B cell (primary cell): ENCODE results near the gene SLC22A17. TPM values are rescaled to one million over a fixed set of nuclear protein-coding genes. Genes with fewer than 3 reads are reported as not detected.

Experiments used
- ATAC-seq: fragments of 200-7000 bp; cut with Tn5 transposase; one replicate; pipeline ENCODE4 v1.10.0; 2021; ENCODE audit warnings: low read depth, mild to moderate bottlenecking, moderate number of reproducible peaks, moderate library complexity
- CTCF ChIA-PET: fragments of 350-600 bp; sonication (Branson Sonifier 250); formaldehyde crosslinking; loops from one replicate; lab custom pipeline; 2021; ENCODE audit warnings: antibody characterized with exemption, inconsistent platforms; lab: Charles Lee
- POLR2A ChIA-PET: fragments of 350-600 bp; sonication (Branson Sonifier 250); formaldehyde crosslinking; loops from one replicate; lab custom pipeline; 2021; ENCODE audit warnings: antibody characterized with exemption; lab: Charles Lee
- DNase-seq: peaks from one replicate; pipeline ENCODE4 v3.0.0; 2013
- H2AFZ ChIP-seq: 2 replicates; pipeline ENCODE4 v1.6.1; 2012; ENCODE audit warnings: mild to moderate bottlenecking, low read depth, low read length; ENCODE audit not compliant: insufficient read depth, poor library complexity, severe bottlenecking
- H3K27ac ChIP-seq, 2 donors: 1 replicate in 1 of 2; 2 replicates in 1 of 2; pipeline ENCODE4 v1.5.1; 2012 to 2013; ENCODE audit warnings: low read length in 2 of 2, mild to moderate bottlenecking in 2 of 2, moderate library complexity in 1 of 2
- H3K27me3 ChIP-seq, 4 experiments: fragments of 200-600 bp in 1 of 4; sonication (generic) in 1 of 4; replicated peaks in 1 of 4; 1 replicate in 2 of 4; 2 replicates in 2 of 4; pipeline versions ENCODE4 v1.6.1 to v1.7.0; 2013 to 2016; ENCODE audit warnings: low read length in 3 of 4, mild to moderate bottlenecking in 2 of 4, mixed read lengths in 1 of 4, moderate library complexity in 1 of 4; ENCODE audit not compliant: insufficient read depth in 4 of 4, control insufficient read depth in 3 of 4; ENCODE audit errors: control extremely low read depth in 1 of 4
- H3K36me3 ChIP-seq, 2 experiments: replicated peaks in 1 of 2; 1 replicate in 1 of 2; 2 replicates in 1 of 2; pipeline versions ENCODE4 v1.6.1 to v1.7.1; 2013; ENCODE audit warnings: low read length in 1 of 2; ENCODE audit not compliant: insufficient read depth in 2 of 2, control insufficient read depth in 1 of 2; ENCODE audit errors: control extremely low read depth in 1 of 2, extremely low read depth in 1 of 2
- H3K4me1 ChIP-seq, 2 donors: fragments of 200-600 bp in 1 of 2; sonication (generic) in 1 of 2; 1 replicate in 1 of 2; 2 replicates in 1 of 2; pipeline versions ENCODE4 v1.5.1 to v1.6.1; 2013 to 2017; ENCODE audit warnings: low read length in 2 of 2; ENCODE audit not compliant: control insufficient read depth in 2 of 2, insufficient read depth in 2 of 2
- H3K4me2 ChIP-seq: replicated peaks from 2 replicates; pipeline ENCODE3; 2012; ENCODE audit warnings: mild to moderate bottlenecking, low read depth, low read length; ENCODE audit not compliant: poor library complexity, severe bottlenecking
- H3K4me3 ChIP-seq, 5 experiments: fragments of 200-600 bp in 1 of 5; sonication (generic) in 1 of 5; 1 replicate in 3 of 5; 2 replicates in 2 of 5; pipeline versions ENCODE4 v1.5.1 to v1.7.0; 2011 to 2016; ENCODE audit warnings: low read length in 4 of 5, mild to moderate bottlenecking in 4 of 5, low read depth in 2 of 5, control low read depth in 1 of 5, moderate library complexity in 1 of 5; ENCODE audit not compliant: insufficient read depth in 1 of 5; ENCODE audit errors: control extremely low read depth in 1 of 5, extremely low read depth in 1 of 5
- H3K79me2 ChIP-seq: fragments of 200-600 bp; sonication (generic); one replicate; pipeline ENCODE4 v1.6.0; 2016; ENCODE audit warnings: low read length; ENCODE audit not compliant: control insufficient read depth, insufficient read depth
- H3K9ac ChIP-seq: fragments of 200-600 bp; sonication (generic); 2 replicates; pipeline ENCODE4 v1.6.1; 2017; ENCODE audit warnings: mild to moderate bottlenecking, low read length, moderate library complexity
- H3K9me3 ChIP-seq, 3 donors: one replicate each; pipeline versions ENCODE4 v1.6.1 to v1.7.1; 2013; ENCODE audit warnings: low read length in 2 of 3; ENCODE audit not compliant: control insufficient read depth in 2 of 3, insufficient read depth in 1 of 3; ENCODE audit errors: control extremely low read depth in 1 of 3
- H4K20me1 ChIP-seq: 2 replicates; pipeline ENCODE4 v1.6.0; 2012; ENCODE audit warnings: mild to moderate bottlenecking, low read length; ENCODE audit not compliant: insufficient read depth, control insufficient read depth, poor library complexity, severe bottlenecking
- H3K27ac Mint-ChIP-seq: one replicate; pipeline ENCODE4 v1.8.0; 2021; ENCODE audit warnings: mixed read lengths
- H3K27me3 Mint-ChIP-seq: one replicate; pipeline ENCODE4 v1.8.0; 2021; ENCODE audit warnings: mixed read lengths
- H3K4me1 Mint-ChIP-seq: one replicate; pipeline ENCODE4 v1.8.0; 2021; ENCODE audit warnings: mixed read lengths
- H3K4me3 Mint-ChIP-seq: one replicate; pipeline ENCODE4 v1.8.0; 2021; ENCODE audit warnings: mixed read lengths
- H3K9me3 Mint-ChIP-seq: one replicate; pipeline ENCODE4 v1.8.0; 2022; ENCODE audit warnings: mixed read lengths; ENCODE audit not compliant: insufficient read depth
- CTCF ChIP-seq: fragments of 200-600 bp; IDR thresholded peaks from one replicate; pipeline ENCODE4 v1.8.0; 2022; ENCODE audit warnings: antibody characterized with exemption, mild to moderate bottlenecking
- EZH2 ChIP-seq: IDR thresholded peaks from 2 replicates; pipeline ENCODE4 v1.6.1; 2012; ENCODE audit warnings: borderline replicate concordance, low read depth, mild to moderate bottlenecking, moderate library complexity, low read length; ENCODE audit not compliant: insufficient read depth, poor library complexity, severe bottlenecking
- WGBS: methylation state at CpG from one replicate; pipeline ENCODE4 v1.1.5; 2013; ENCODE audit warnings: missing lambda C conversion rate; ENCODE audit not compliant: insufficient coverage; 5-methylcytosine and 5-hydroxymethylcytosine counted together
- intact Hi-C: fragments of 100-400 bp; cut with micrococcal nuclease; formaldehyde crosslinking; loops from one replicate; pipeline ENCODE4 v1.10.0; 2022
- polyA plus RNA-seq: library from polyadenylated mRNA; depleted of rRNA; stranded (reverse); fragments of >200 nt; gene quantifications from 2 replicates; pipeline ENCODE4 v1.2.3, GENCODE V29; 2012
- total RNA-seq, 2 donors: library from RNA; stranded (reverse); fragments of 120-200 nt in 1 of 2; gene quantifications; 1 replicate in 1 of 2; 2 replicates in 1 of 2; pipeline versions ENCODE4 v1.2.3 to v1.2.4, GENCODE V29; 2013 to 2022

The SLC22A17 gene
- total and polyA plus RNA-seq, 2 donors (not counting 1 experiment from before 2014, with no cell fraction given) = 0.89 to 0.92 TPM

GRCh38 chr14:23339506-23340268 is 13.0 kb downstream of the SLC22A17 start:
- TF ChIP-seq CTCF (no peak), EZH2 (no peak)
- Histone ChIP-seq H3K27ac (no peak overlapping the region), H4K20me1 (no peaks in the 10 kb centered on the region), H3K9me3 (peaks cover 0 to 2% (median 1%) of the 10 kb centered on the region in 3 donors), H3K9ac (no peak overlapping the region), H3K36me3 (no peaks in the 10 kb centered on the region), H3K4me2 (no peak overlapping the region), H3K4me1 (no peaks in the 10 kb centered on the region), H2AFZ (no peak overlapping the region), H3K27me3 (peaks cover 0 to 8% (median 4%) of the 10 kb centered on the region in 4 experiments), H3K4me3 (no peak overlapping the region), H3K79me2 (no peaks in the 10 kb centered on the region)
- DNase-seq (no peak), ATAC-seq (no peak)
- ChIA-PET CTCF (interaction anchor here (0.8 to 1.3 kb wide), 3 partner anchors 40 to 41 kb away, joined by 3 read pairs; no protein-coding TSS in a partner anchor), POLR2A (no interaction called here)
- H3K4me1 Mint-ChIP-seq = no peaks in the 10 kb centered on the region
- H3K9me3 Mint-ChIP-seq = no peaks in the 10 kb centered on the region
- no peak overlapping the region for H3K4me3 Mint-ChIP-seq
- intact Hi-C loops = no loop called here
- WGBS = no CpG with 5 or more reads among the region's 1 CpG
- no peak overlapping the region for H3K27ac Mint-ChIP-seq
- H3K27me3 Mint-ChIP-seq = peaks cover 47% of the 10 kb centered on the region

GRCh38 chr14:23335623-23336022 is 17.1 kb downstream of the SLC22A17 start:
- Histone ChIP-seq H3K4me3 (no peak overlapping the region), H3K36me3 (no peaks in the 10 kb centered on the region), H3K4me2 (no peak overlapping the region), H3K9me3 (peaks cover 0 to 2% (median 1%) of the 10 kb centered on the region in 3 donors), H3K27me3 (peaks cover 0 to 7% (median 4%) of the 10 kb centered on the region in 4 experiments), H3K4me1 (no peaks in the 10 kb centered on the region), H3K27ac (no peak overlapping the region), H3K79me2 (no peaks in the 10 kb centered on the region), H4K20me1 (no peaks in the 10 kb centered on the region), H3K9ac (no peak overlapping the region), H2AFZ (no peak overlapping the region)
- DNase-seq (no peak), ATAC-seq (no peak)
- Mint-ChIP-seq H3K27me3 (peaks cover 39% of the 10 kb centered on the region), H3K4me1 (no peaks in the 10 kb centered on the region), H3K9me3 (no peaks in the 10 kb centered on the region), H3K4me3 (no peak overlapping the region), H3K27ac (no peak overlapping the region)
- no CpG with 5 or more reads among the region's 5 CpGs for WGBS
- intact Hi-C loops = no loop called here
- ChIA-PET POLR2A (no interaction called here), CTCF (interaction anchor here (1.0 kb wide), 2 partner anchors 9 to 44 kb away, joined by 3 to 5 read pairs; no protein-coding TSS in a partner anchor)
- no peak for TF ChIP-seq CTCF
- no peak for TF ChIP-seq EZH2
